ENCODE results near the gene RFK. TPM values are rescaled to one million over a fixed set of nuclear protein-coding genes. Genes with fewer than 3 reads are reported as not detected.

RFK gene
- total RNA-seq, 4 donors from 2014 or later = 10.3 to 18.5 (median 12.3) TPM

GRCh38 chr9:76415154-76415553 lies 20.9 kb upstream of the RFK start:
- H3K27ac ChIP-seq = no peak overlapping the region
- H3K36me3 ChIP-seq = no peaks in the 10 kb centered on the region
- H3K9me3 ChIP-seq = no peaks in the 10 kb centered on the region
- 53 to 57% methylated on average over 2 of the region's 2 CpGs for WGBS, 2 donors
- H3K4me3 ChIP-seq = no peak overlapping the region
- TF ChIP-seq CTCF (IDR thresholded peaks at IDR 0.05) = no peak
- TF ChIP-seq POLR2A (IDR thresholded peaks at IDR 0.05) = no peak
- intact Hi-C loops (cut with DNase I) = no loop called here
- peaks cover 0 to 14% (median 3%) of the 10 kb centered on the region in 3 donors for H3K4me1 ChIP-seq
- no peak for DNase-seq
- H3K27me3 ChIP-seq = no peaks in the 10 kb centered on the region

- Histone ChIP-seq H3K27me3 (no peaks in the 10 kb centered on the region), H3K9me3 (no peaks in the 10 kb centered on the region), H3K27ac (no peak overlapping the region), H3K4me3 (no peak overlapping the region), H3K36me3 (no peaks in the 10 kb centered on the region), H3K4me1 (peaks cover 0 to 14% (median 3%) of the 10 kb centered on the region in 3 donors)
- 56 to 57% methylated on average over 4 of the region's 4 CpGs for WGBS, 2 donors
- intact Hi-C loops (cut with DNase I) = no loop called here
- DNase-seq = no peak
- TF ChIP-seq CTCF (IDR thresholded peaks at IDR 0.05) (no peak), POLR2A (IDR thresholded peaks at IDR 0.05) (no peak)
Measured at GRCh38 chr9:76414661-76415060, 20.4 kb upstream of the RFK start.

GRCh38 chr9:76413658-76414057 lies 19.4 kb upstream of the RFK start:
- H3K4me3 ChIP-seq = no peak overlapping the region
- TF ChIP-seq CTCF (IDR thresholded peaks at IDR 0.05) = no peak
- no peak for TF ChIP-seq POLR2A (IDR thresholded peaks at IDR 0.05)
- no peak for DNase-seq
- H3K9me3 ChIP-seq = no peaks in the 10 kb centered on the region
- peaks cover 0 to 14% (median 3%) of the 10 kb centered on the region in 3 donors for H3K4me1 ChIP-seq
- H3K27me3 ChIP-seq = no peaks in the 10 kb centered on the region
- H3K27ac ChIP-seq = no peak overlapping the region
- H3K36me3 ChIP-seq = no peaks in the 10 kb centered on the region
- intact Hi-C loops (cut with DNase I) = no loop called here

- WGBS, 2 donors = 55 to 59% methylated on average over 2 of the region's 2 CpGs
- intact Hi-C loops (cut with DNase I) = no loop called here
- Histone ChIP-seq H3K27ac (no peak overlapping the region), H3K4me1 (peaks cover 0 to 14% (median 3%) of the 10 kb centered on the region in 3 donors), H3K9me3 (no peaks in the 10 kb centered on the region), H3K4me3 (no peak overlapping the region), H3K36me3 (no peaks in the 10 kb centered on the region), H3K27me3 (no peaks in the 10 kb centered on the region)
- DNase-seq = no peak
- TF ChIP-seq POLR2A (IDR thresholded peaks at IDR 0.05) (no peak), CTCF (IDR thresholded peaks at IDR 0.05) (no peak)
Measured at GRCh38 chr9:76412638-76413037, 18.4 kb upstream of the RFK start.

GRCh38 chr9:76405868-76406267 lies 11.6 kb upstream of the RFK start:
- no peak for DNase-seq
- TF ChIP-seq CTCF (IDR thresholded peaks at IDR 0.05) (no peak), POLR2A (IDR thresholded peaks at IDR 0.05) (no peak)
- no peaks in the 10 kb centered on the region for H3K36me3 ChIP-seq
- intact Hi-C loops (cut with DNase I) = no loop called here
- H3K9me3 ChIP-seq = no peaks in the 10 kb centered on the region
- no peak overlapping the region for H3K27ac ChIP-seq
- H3K4me3 ChIP-seq = no peak overlapping the region
- no peaks in the 10 kb centered on the region for H3K27me3 ChIP-seq
- peaks cover 0 to 7% (median 0%) of the 10 kb centered on the region in 3 donors for H3K4me1 ChIP-seq
